Measurements from ENCODE around the gene COL15A1.

- no peak for TF ChIP-seq POLR2A (IDR thresholded peaks at IDR 0.05; ENCODE audit: low read length)
- TF ChIP-seq GATA1 (IDR thresholded peaks at IDR 0.05; ENCODE audit: low read depth, low read length): no peak
Observed at GRCh38 chr9:99019510-99020331, 76.0 kb downstream of the COL15A1 start.
